ENCODE data around the gene SYK.
"Not testable (repeated sequence)": the region's sequence is repeated elsewhere in the genome, so short reads cannot be mapped to it uniquely, and the experiment has no call there.

Gene SYK

DNA sequence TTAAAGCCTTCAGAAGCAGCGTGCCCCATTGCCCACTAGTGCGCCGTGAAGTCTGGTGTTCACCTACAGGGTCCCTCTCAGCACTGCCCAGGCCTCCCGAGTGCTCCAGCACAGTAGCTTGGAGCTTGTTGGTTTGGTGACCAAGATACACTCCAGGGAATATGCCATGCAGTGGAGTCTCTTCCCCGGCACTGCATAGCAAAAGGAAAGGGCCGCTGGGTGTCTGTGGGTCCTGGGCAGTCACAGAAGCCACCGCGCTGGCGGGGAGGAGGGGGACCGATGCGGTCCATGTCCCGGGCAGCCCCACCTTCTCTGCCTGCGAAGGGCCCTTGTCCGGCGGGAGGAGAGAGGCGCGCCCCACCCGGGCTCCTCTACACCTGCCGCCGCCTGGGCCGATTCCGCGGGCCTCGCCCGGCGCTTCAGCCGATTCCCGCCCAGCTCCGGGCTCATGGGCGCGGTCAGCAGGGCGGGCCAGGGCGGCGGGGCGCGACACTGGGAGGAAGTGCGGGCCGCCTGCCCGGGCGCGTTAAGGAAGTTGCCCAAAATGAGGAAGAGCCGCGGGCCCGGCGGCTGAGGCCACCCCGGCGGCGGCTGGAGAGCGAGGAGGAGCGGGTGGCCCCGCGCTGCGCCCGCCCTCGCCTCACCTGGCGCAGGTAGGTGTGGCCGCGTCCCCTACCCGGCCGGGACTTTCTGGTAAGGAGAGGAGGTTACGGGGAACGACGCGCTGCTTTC is at the start of gene SYK:
Gene SYK (plus strand): TSS at position 579 of the 732 bp plus-strand sequence. CDS start 42,080 bp downstream, outside the sequence.
- Histone ChIP-seq H3K9ac (ENCODE audit: low read depth, low read length, poor library complexity, severe bottlenecking) (peak within 1 kb of the TSS; percentile 92), H3F3A (ENCODE audit: low read depth) (no peaks in the 10 kb centered on the region), H3K36me3 (ENCODE audit: insufficient read depth, low read length) (no peaks in the 10 kb centered on the region; the same call in 1 of the 2 replicates), H3K79me2 (ENCODE audit: insufficient read depth, low read length) (peaks cover 58% of the 10 kb centered on the region), H3K27me3 (ENCODE audit: insufficient read depth, low read length, poor library complexity, severe bottlenecking) (no peaks in the 10 kb centered on the region), H3K9me3 (ENCODE audit: insufficient read depth, low read depth, low read length) (no peaks in the 10 kb centered on the region), H3K4me3 (ENCODE audit: low read length, poor library complexity, severe bottlenecking) (peak within 1 kb of the TSS; percentile 81), H3K4me2 (ENCODE audit: low read depth, low read length, poor library complexity, severe bottlenecking) (peak within 1 kb of the TSS; percentile 71), H3K9me2 (replicated peaks; ENCODE audit: low read depth, low read length) (no peaks in the 10 kb centered on the region), H4K20me1 (ENCODE audit: insufficient read depth, low read length, poor library complexity, severe bottlenecking) (no peaks in the 10 kb centered on the region), H2AFZ (ENCODE audit: low read length) (0 out of 2 replicates have a peak within 1 kb of the TSS, but pooled peaks have one; percentile 8), H3K4me1 (ENCODE audit: insufficient read depth, low read length, poor library complexity, severe bottlenecking) (peaks cover 48% of the 10 kb centered on the region)
- TF ChIP-seq EZH2phosphoT487 (IDR thresholded peaks at IDR 0.05; ENCODE audit: borderline replicate concordance) = no peak
- TF ChIP-seq, protein P1, sequence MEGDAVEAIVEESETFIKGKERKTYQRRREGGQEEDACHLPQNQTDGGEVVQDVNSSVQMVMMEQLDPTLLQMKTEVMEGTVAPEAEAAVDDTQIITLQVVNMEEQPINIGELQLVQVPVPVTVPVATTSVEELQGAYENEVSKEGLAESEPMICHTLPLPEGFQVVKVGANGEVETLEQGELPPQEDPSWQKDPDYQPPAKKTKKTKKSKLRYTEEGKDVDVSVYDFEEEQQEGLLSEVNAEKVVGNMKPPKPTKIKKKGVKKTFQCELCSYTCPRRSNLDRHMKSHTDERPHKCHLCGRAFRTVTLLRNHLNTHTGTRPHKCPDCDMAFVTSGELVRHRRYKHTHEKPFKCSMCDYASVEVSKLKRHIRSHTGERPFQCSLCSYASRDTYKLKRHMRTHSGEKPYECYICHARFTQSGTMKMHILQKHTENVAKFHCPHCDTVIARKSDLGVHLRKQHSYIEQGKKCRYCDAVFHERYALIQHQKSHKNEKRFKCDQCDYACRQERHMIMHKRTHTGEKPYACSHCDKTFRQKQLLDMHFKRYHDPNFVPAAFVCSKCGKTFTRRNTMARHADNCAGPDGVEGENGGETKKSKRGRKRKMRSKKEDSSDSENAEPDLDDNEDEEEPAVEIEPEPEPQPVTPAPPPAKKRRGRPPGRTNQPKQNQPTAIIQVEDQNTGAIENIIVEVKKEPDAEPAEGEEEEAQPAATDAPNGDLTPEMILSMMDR (conservative IDR thresholded peaks at IDR 0.05; ENCODE audit: low read length) = no peak

DNA sequence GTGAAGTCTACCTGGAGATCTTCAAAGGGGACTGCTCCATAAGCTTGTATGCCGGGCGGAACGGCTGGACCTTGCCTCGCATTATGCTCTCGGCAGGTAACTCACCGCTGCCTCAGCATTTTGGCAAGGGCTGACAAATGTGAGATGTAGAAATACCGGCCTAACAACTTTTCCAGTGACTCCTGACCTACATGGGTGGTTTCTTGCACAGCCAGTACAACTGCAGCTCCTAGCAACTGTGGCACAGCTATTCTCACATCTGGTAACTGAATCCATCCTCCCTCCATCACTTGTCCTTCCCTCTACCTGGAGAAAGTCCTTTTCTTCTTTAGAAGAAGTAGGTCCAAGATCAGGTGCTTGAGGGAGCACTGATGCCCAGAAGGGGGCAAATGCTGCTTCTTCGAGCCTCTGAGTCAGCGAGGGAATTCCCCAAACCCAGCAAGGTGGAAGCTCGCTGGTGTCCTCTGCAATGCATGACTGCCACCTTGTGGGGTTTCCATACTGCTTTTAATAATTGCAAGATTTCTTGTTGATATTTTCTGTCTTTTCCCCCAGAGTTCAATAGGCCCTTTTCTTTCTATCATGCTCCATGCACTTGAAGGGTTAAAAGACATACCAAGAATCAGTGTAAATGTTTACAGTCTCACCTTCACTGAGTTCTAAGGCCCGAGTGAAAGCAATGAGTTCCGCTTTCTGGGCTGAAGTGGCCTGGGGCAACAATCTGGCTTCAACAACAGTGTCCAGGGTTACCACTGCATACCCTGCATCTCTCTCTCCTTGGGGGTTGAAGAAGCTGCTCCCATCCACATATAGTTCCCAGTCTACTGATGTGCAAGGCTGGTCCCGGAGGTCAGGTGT is 45.9 kb upstream of the SYK start:
- not testable (repeated sequence) for H3K4me1 ChIP-seq (ENCODE audit: insufficient read depth, low read length, poor library complexity, severe bottlenecking); H3K9me3 ChIP-seq (ENCODE audit: insufficient read depth, low read depth, low read length); H2AFZ ChIP-seq (ENCODE audit: low read length); H3K9ac ChIP-seq (ENCODE audit: low read depth, low read length, poor library complexity, severe bottlenecking); H3K4me2 ChIP-seq (ENCODE audit: low read depth, low read length, poor library complexity, severe bottlenecking); H3F3A ChIP-seq (ENCODE audit: low read depth); H3K9me2 ChIP-seq (replicated peaks; ENCODE audit: low read depth, low read length); H3K36me3 ChIP-seq (ENCODE audit: insufficient read depth, low read length); H4K20me1 ChIP-seq (ENCODE audit: insufficient read depth, low read length, poor library complexity, severe bottlenecking); H3K27me3 ChIP-seq (ENCODE audit: insufficient read depth, low read length, poor library complexity, severe bottlenecking); H3K79me2 ChIP-seq (ENCODE audit: insufficient read depth, low read length); H3K4me3 ChIP-seq (ENCODE audit: low read length, poor library complexity, severe bottlenecking)
- TF ChIP-seq, protein P1 (conservative IDR thresholded peaks at IDR 0.05; ENCODE audit: low read length) = peak; percentile 61

DNA sequence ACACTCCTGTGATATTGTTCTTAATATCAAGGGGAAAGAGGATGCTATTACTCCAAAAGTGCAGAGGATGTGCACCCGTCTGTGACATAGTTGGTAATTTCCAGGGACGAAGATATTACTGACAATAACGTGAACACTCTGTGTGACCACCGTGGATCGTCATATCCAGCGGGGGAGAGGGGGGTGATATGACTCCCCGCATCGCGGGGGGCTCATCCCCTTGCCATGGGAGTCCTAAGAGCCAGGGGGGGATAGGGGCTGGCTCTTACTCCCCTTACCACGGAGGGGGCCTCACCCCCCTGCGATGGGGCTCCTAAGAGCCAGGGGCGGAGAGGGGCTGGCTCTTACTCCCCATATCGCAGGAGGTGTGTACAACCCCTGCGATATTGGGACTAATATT is 41.0 kb upstream of the SYK start:
- not testable (repeated sequence) for H3K4me2 ChIP-seq (ENCODE audit: low read depth, low read length, poor library complexity, severe bottlenecking); H3K27me3 ChIP-seq (ENCODE audit: insufficient read depth, low read length, poor library complexity, severe bottlenecking); H3F3A ChIP-seq (ENCODE audit: low read depth); H3K9me3 ChIP-seq (ENCODE audit: insufficient read depth, low read depth, low read length); H2AFZ ChIP-seq (ENCODE audit: low read length); H4K20me1 ChIP-seq (ENCODE audit: insufficient read depth, low read length, poor library complexity, severe bottlenecking); H3K79me2 ChIP-seq (ENCODE audit: insufficient read depth, low read length); H3K36me3 ChIP-seq (ENCODE audit: insufficient read depth, low read length); H3K4me3 ChIP-seq (ENCODE audit: low read length, poor library complexity, severe bottlenecking); H3K9me2 ChIP-seq (replicated peaks; ENCODE audit: low read depth, low read length); H3K4me1 ChIP-seq (ENCODE audit: insufficient read depth, low read length, poor library complexity, severe bottlenecking); H3K9ac ChIP-seq (ENCODE audit: low read depth, low read length, poor library complexity, severe bottlenecking)
